Keratinocyte (primary cell): ENCODE measurements around the gene NAA80.

Source experiments
- CTCF ChIP-seq, 3 experiments: IDR thresholded peaks in 1 of 3; conservative IDR thresholded peaks in 1 of 3; optimal IDR thresholded peaks in 1 of 3; 2 replicates in 2 of 3; 3 replicates in 1 of 3; pipeline versions ENCODE3 to v1.5.1; 2011; ENCODE audit warnings: low read length in 3 of 3, mild to moderate bottlenecking in 3 of 3, moderate library complexity in 2 of 3, control low read depth in 1 of 3, inconsistent platforms in 1 of 3; ENCODE audit not compliant: insufficient read depth in 2 of 3; ENCODE audit errors: extremely low read depth in 1 of 3
- EZH2 ChIP-seq: IDR thresholded peaks from one replicate; pipeline ENCODE4 v1.6.1; 2012; ENCODE audit warnings: inconsistent platforms, mild to moderate bottlenecking, low read length, moderate library complexity

- TF ChIP-seq CTCF (optimal IDR thresholded peaks at IDR 0.05 in 1 of 3, IDR thresholded peaks at IDR 0.05 in 1 of 3, conservative IDR thresholded peaks at IDR 0.05 in 1 of 3; ENCODE audit: extremely low read depth in 1 of 3, insufficient read depth in 2 of 3, low read length in 3 of 3) (peak in 2 of 3 experiments; percentile 95 to 98), EZH2 (no peak)
Observed at GRCh38 chr3:50272911-50273688, 26.1 kb downstream of the NAA80 start.
